Measurements from ENCODE around the gene SHISAL1. TPM values are rescaled to one million over a fixed set of nuclear protein-coding genes. Genes with fewer than 3 reads are reported as not detected.

The SHISAL1 gene
- total and polyA plus RNA-seq, 10 of the 15 experiments (the other 5 are each of a cell fraction or from before 2014, with no cell fraction given), result not detected

- no peak overlapping the region for H3K4me2 ChIP-seq (ENCODE audit: control insufficient read depth, insufficient read depth)
- ChIA-PET POLR2A (no interaction called here), CTCF (interaction anchor here (0.5 to 0.6 kb wide), 2 partner anchors 112 to 791 kb away, joined by 3 read pairs; no protein-coding TSS in a partner anchor), SMC1A (ENCODE audit: uncharacterized antibody, unreplicated experiment) (interaction anchor here (0.5 kb wide), 1 partner anchor 1947 kb away, joined by 3 read pairs; no protein-coding TSS in a partner anchor), RAD21 (ENCODE audit: unreplicated experiment) (no interaction called here)
- no peak overlapping the region for H3K9ac ChIP-seq (ENCODE audit: control insufficient read depth, insufficient read depth, low read length)
- DNase-seq (ENCODE audit: low read depth, low spot score) (no peak), ATAC-seq (no peak), FAIRE-seq (no peak)
- H3K79me2 ChIP-seq (ENCODE audit: control insufficient read depth, insufficient read depth, low read length), result no peaks in the 10 kb centered on the region
- no peak overlapping the region for H2AFZ ChIP-seq (ENCODE audit: control insufficient read depth, low read depth, low read length)
- no peak overlapping the region for H3K27ac ChIP-seq (ENCODE audit: control insufficient read depth, insufficient read depth)
- no peaks in the 10 kb centered on the region for H3K36me3 ChIP-seq (ENCODE audit: control insufficient read depth in 2 of 2, insufficient read depth in 2 of 2, low read length in 1 of 2)
- H4K20me1 ChIP-seq (ENCODE audit: control insufficient read depth, insufficient read depth), result no peaks in the 10 kb centered on the region
- H3K27me3 ChIP-seq (replicated peaks in 1 of 2; ENCODE audit: control insufficient read depth in 2 of 2, insufficient read depth in 2 of 2, low read length in 1 of 2), result no peaks in the 10 kb centered on the region; a peak in 1 of 4 replicates
- no peaks in the 10 kb centered on the region for H3K9me3 ChIP-seq (replicated peaks; ENCODE audit: control insufficient read depth, insufficient read depth, low read length)
- TF ChIP-seq STAT1 (conservative IDR thresholded peaks at IDR 0.05) (no peak), SREBF1 (IDR thresholded peaks at IDR 0.05; ENCODE audit: low read length) (no peak), POLR2A (IDR thresholded peaks at IDR 0.05; ENCODE audit: low read depth, low read length) (no peak), DPF2 (IDR thresholded peaks at IDR 0.05) (no peak), SIX5 (IDR thresholded peaks at IDR 0.05; ENCODE audit: low read depth, low read length, severe bottlenecking) (no peak), CEBPB (IDR thresholded peaks at IDR 0.05; ENCODE audit: borderline replicate concordance in 1 of 2, low read depth in 2 of 2, low read length in 2 of 2) (no peak), CHD4 (IDR thresholded peaks at IDR 0.05) (no peak), ESRRA (IDR thresholded peaks at IDR 0.05; ENCODE audit: low read length) (no peak), EGR1 (IDR thresholded peaks at IDR 0.05; ENCODE audit: borderline replicate concordance in 1 of 2, low read depth in 2 of 2, low read length in 2 of 2) (no peak), YY1 (IDR thresholded peaks at IDR 0.05; ENCODE audit: low read depth, low read length) (no peak), BCL3 (IDR thresholded peaks at IDR 0.05; ENCODE audit: borderline replicate concordance, insufficient read depth, low read depth, low read length, poor library complexity, severe bottlenecking) (no peak), PRDM15 (CRISPR knock-in tag; IDR thresholded peaks at IDR 0.05) (no peak), PAX8 (IDR thresholded peaks at IDR 0.05) (no peak), RAD51 (IDR thresholded peaks at IDR 0.05) (no peak), MYB (IDR thresholded peaks at IDR 0.05; ENCODE audit: borderline replicate concordance, low read depth, low read length) (no peak)
- no TSS peak for BruUV-seq (replicated peaks)
- WGBS (ENCODE audit: insufficient coverage, insufficient replicate concordance, low lambda C conversion rate, missing lambda C conversion rate), result 45% methylated on average over 23 of the region's 23 CpGs
- H3K4me3 ChIP-seq, result no peak overlapping the region
- in situ Hi-C loops (cut with MboI), result no loop called here
- no peaks in the 10 kb centered on the region for H3K4me1 ChIP-seq (ENCODE audit: control insufficient read depth, insufficient read depth, low read length)
- intact Hi-C loops (cut with micrococcal nuclease; ENCODE audit: unreplicated experiment), result no loop called here
Measured at GRCh38 chr22:44220727-44221680, 91.7 kb downstream of the SHISAL1 start.

Measured in GM12878 (cell line).